H1 (cell line): ENCODE measurements around the gene C2CD2L. TPM values are rescaled to one million over a fixed set of nuclear protein-coding genes. Genes with fewer than 3 reads are reported as not detected.
A peak's percentile ranks its signal among the peaks of the same experiment; 100 is the strongest.

Source experiments
- BRCA1 ChIP-seq: IDR thresholded peaks from 2 replicates; pipeline ENCODE4 v1.6.1; 2012; ENCODE audit warnings: low read depth, low read length, improper control_type of control experiment
- GABPA ChIP-seq: IDR thresholded peaks from 2 replicates; pipeline ENCODE4 v1.6.1; 2011; ENCODE audit warnings: mild to moderate bottlenecking, low read length, moderate library complexity, borderline replicate concordance; ENCODE audit not compliant: insufficient read depth
- KDM5A ChIP-seq: fragments of 200-600 bp; IDR thresholded peaks from 2 replicates; pipeline ENCODE4 v1.7.1; 2012; ENCODE audit warnings: mild to moderate bottlenecking, low read length, inconsistent platforms, mixed read lengths
- PHF8 ChIP-seq: fragments of 200-600 bp; sonication (generic); conservative IDR thresholded peaks from 2 replicates; pipeline ENCODE4 v1.7.1; 2012; ENCODE audit warnings: low read depth, mild to moderate bottlenecking, inconsistent platforms, low read length, moderate library complexity
- RAD21 ChIP-seq, 2 experiments: IDR thresholded peaks in 1 of 2; conservative IDR thresholded peaks in 1 of 2; 2 replicates each; pipeline ENCODE4 v1.6.1; 2011; ENCODE audit warnings: low read depth in 2 of 2, low read length in 2 of 2, improper control_type of control experiment in 1 of 2, inconsistent platforms in 1 of 2, mild to moderate bottlenecking in 1 of 2, moderate library complexity in 1 of 2
- TBP ChIP-seq: IDR thresholded peaks from 2 replicates; pipeline ENCODE4 v1.6.1; 2011; ENCODE audit warnings: low read depth, low read length, improper control_type of control experiment
- YY1 ChIP-seq: IDR thresholded peaks from 2 replicates; pipeline ENCODE4 v1.6.1; 2011; ENCODE audit warnings: low read depth, mild to moderate bottlenecking, low read length
- polyA plus RNA-seq, 7 experiments: library from polyadenylated mRNA; depleted of rRNA in 3 of 7; stranded (reverse) in 5 of 7; unstranded in 2 of 7; fragments of >200 nt in 5 of 7; fragments of 200-250 nt in 2 of 7; gene quantifications; 1 replicate in 5 of 7; 2 replicates in 1 of 7; 4 replicates in 1 of 7; pipeline versions ENCODE4 v1.2.1 to v1.2.3, GENCODE V29; 2011 to 2013; ENCODE audit warnings: missing spikeins in 2 of 7, mixed read lengths in 2 of 7
- total RNA-seq: library from RNA; stranded (reverse); fragmentation: NEBNext Ultra II Directional; extraction: Animal tissue kit (Norgen Biotek cat#: 25700); gene quantifications from 2 replicates; pipeline ENCODE4 v1.2.1, GENCODE V29; 2021
- TF ChIP-seq, protein P1 (sequence below): fragments of 300-600 bp; sonication (generic); IDR thresholded peaks from 2 replicates; pipeline ENCODE4 v1.7.1; 2012; ENCODE audit warnings: low read length, moderate library complexity, mild to moderate bottlenecking, inconsistent platforms; ENCODE audit not compliant: insufficient replicate concordance

C2CD2L gene
- total and polyA plus RNA-seq, 2 of the 8 experiments (the other 6 are each of a cell fraction or from before 2014, with no cell fraction given): 2.5 to 4.0 TPM

DNA sequence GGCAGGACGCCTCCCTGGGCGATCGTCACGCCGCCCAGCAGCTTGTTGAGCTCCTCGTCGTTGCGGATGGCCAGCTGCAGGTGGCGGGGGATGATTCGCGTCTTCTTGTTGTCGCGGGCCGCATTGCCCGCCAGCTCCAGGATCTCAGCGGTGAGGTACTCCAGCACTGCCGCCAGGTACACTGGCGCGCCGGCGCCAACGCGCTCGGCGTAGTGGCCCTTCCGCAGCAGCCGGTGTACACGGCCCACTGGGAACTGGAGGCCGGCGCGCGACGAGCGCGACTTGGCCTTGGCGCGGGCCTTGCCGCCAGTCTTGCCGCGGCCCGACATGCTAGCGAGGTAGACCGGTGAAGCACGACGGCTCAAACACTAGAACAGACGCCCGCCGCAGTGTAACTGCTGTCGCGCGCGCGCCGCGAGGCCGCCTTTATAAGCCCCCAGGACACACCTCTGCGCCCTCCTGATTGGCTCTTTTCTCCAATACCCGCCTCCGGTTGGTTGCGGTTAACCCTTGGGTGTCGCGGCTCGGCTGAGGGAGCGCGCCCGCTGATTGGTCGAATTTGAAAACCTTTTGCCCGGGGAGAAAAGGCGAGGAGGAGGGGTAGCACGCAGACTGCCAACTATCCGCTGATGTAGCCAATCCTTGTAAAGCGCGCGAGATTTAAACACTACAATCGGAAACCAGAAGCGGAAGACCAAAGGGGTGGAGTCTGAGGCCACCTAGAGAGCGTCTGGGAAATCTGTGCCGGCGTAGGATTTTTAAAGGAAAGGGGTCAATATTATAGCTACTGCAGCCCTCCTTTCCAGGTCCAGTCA, 11.9 kb upstream of the C2CD2L start (continued):
- TF ChIP-seq, protein P1, sequence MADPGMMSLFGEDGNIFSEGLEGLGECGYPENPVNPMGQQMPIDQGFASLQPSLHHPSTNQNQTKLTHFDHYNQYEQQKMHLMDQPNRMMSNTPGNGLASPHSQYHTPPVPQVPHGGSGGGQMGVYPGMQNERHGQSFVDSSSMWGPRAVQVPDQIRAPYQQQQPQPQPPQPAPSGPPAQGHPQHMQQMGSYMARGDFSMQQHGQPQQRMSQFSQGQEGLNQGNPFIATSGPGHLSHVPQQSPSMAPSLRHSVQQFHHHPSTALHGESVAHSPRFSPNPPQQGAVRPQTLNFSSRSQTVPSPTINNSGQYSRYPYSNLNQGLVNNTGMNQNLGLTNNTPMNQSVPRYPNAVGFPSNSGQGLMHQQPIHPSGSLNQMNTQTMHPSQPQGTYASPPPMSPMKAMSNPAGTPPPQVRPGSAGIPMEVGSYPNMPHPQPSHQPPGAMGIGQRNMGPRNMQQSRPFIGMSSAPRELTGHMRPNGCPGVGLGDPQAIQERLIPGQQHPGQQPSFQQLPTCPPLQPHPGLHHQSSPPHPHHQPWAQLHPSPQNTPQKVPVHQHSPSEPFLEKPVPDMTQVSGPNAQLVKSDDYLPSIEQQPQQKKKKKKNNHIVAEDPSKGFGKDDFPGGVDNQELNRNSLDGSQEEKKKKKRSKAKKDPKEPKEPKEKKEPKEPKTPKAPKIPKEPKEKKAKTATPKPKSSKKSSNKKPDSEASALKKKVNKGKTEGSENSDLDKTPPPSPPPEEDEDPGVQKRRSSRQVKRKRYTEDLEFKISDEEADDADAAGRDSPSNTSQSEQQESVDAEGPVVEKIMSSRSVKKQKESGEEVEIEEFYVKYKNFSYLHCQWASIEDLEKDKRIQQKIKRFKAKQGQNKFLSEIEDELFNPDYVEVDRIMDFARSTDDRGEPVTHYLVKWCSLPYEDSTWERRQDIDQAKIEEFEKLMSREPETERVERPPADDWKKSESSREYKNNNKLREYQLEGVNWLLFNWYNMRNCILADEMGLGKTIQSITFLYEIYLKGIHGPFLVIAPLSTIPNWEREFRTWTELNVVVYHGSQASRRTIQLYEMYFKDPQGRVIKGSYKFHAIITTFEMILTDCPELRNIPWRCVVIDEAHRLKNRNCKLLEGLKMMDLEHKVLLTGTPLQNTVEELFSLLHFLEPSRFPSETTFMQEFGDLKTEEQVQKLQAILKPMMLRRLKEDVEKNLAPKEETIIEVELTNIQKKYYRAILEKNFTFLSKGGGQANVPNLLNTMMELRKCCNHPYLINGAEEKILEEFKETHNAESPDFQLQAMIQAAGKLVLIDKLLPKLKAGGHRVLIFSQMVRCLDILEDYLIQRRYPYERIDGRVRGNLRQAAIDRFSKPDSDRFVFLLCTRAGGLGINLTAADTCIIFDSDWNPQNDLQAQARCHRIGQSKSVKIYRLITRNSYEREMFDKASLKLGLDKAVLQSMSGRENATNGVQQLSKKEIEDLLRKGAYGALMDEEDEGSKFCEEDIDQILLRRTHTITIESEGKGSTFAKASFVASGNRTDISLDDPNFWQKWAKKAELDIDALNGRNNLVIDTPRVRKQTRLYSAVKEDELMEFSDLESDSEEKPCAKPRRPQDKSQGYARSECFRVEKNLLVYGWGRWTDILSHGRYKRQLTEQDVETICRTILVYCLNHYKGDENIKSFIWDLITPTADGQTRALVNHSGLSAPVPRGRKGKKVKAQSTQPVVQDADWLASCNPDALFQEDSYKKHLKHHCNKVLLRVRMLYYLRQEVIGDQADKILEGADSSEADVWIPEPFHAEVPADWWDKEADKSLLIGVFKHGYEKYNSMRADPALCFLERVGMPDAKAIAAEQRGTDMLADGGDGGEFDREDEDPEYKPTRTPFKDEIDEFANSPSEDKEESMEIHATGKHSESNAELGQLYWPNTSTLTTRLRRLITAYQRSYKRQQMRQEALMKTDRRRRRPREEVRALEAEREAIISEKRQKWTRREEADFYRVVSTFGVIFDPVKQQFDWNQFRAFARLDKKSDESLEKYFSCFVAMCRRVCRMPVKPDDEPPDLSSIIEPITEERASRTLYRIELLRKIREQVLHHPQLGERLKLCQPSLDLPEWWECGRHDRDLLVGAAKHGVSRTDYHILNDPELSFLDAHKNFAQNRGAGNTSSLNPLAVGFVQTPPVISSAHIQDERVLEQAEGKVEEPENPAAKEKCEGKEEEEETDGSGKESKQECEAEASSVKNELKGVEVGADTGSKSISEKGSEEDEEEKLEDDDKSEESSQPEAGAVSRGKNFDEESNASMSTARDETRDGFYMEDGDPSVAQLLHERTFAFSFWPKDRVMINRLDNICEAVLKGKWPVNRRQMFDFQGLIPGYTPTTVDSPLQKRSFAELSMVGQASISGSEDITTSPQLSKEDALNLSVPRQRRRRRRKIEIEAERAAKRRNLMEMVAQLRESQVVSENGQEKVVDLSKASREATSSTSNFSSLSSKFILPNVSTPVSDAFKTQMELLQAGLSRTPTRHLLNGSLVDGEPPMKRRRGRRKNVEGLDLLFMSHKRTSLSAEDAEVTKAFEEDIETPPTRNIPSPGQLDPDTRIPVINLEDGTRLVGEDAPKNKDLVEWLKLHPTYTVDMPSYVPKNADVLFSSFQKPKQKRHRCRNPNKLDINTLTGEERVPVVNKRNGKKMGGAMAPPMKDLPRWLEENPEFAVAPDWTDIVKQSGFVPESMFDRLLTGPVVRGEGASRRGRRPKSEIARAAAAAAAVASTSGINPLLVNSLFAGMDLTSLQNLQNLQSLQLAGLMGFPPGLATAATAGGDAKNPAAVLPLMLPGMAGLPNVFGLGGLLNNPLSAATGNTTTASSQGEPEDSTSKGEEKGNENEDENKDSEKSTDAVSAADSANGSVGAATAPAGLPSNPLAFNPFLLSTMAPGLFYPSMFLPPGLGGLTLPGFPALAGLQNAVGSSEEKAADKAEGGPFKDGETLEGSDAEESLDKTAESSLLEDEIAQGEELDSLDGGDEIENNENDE: no peak
- no peak for TF ChIP-seq RAD21 (IDR thresholded peaks at IDR 0.05 in 1 of 2, conservative IDR thresholded peaks at IDR 0.05 in 1 of 2; ENCODE audit: low read depth in 2 of 2, low read length in 2 of 2)
- TF ChIP-seq KDM5A: no peak
- peak; percentile 99 for TF ChIP-seq PHF8
- no peak for TF ChIP-seq GABPA
- TF ChIP-seq TBP: peak; percentile 99
- TF ChIP-seq BRCA1: no peak
- no peak for TF ChIP-seq YY1
